K562 (cell line): ENCODE data around the gene NABP2. TPM values are rescaled to one million over a fixed set of nuclear protein-coding genes. Genes with fewer than 3 reads are reported as not detected.
A peak's percentile ranks its signal among the peaks of the same experiment; 100 is the strongest.

ENCODE experiments used
- ESRRB ChIP-seq: fragments of 250-450 bp; sonication (Bioruptor Pico); IDR thresholded peaks from 2 replicates; pipeline ENCODE4 v1.5.0; 2020; ENCODE audit warnings: mild to moderate bottlenecking, moderate library complexity, borderline replicate concordance
- FOXK1 ChIP-seq: sonication (generic); formaldehyde crosslinking; IDR thresholded peaks from 2 replicates; pipeline ENCODE4 v1.8.0; 2022; ENCODE audit warnings: missing genetic modification reagents, mild to moderate bottlenecking, borderline replicate concordance
- HEY1 ChIP-seq: fragments of 250-450 bp; sonication (Bioruptor Pico); IDR thresholded peaks from 2 replicates; pipeline ENCODE4 v1.5.0; 2020; ENCODE audit warnings: mild to moderate bottlenecking, moderate library complexity, borderline replicate concordance
- HNRNPUL1 ChIP-seq: fragments of 200-400 bp; formaldehyde crosslinking; IDR thresholded peaks from 2 replicates; pipeline ENCODE4 v1.6.1; 2017; ENCODE audit warnings: low read length
- LCOR ChIP-seq: sonication (generic); formaldehyde crosslinking; IDR thresholded peaks from 2 replicates; pipeline ENCODE4 v1.8.0; 2022; ENCODE audit warnings: mild to moderate bottlenecking, missing genetic modification reagents
- MTA2 ChIP-seq: fragments of 450-650 bp; IDR thresholded peaks from 2 replicates; pipeline ENCODE4 v1.6.1; 2016; ENCODE audit warnings: low read depth
- NFE2 ChIP-seq: IDR thresholded peaks from 2 replicates; pipeline ENCODE4 v1.6.1; 2014; ENCODE audit warnings: antibody characterized with exemption, low read depth
- NR4A1 ChIP-seq, 2 experiments: fragments of 250-450 bp in 1 of 2; fragments of 450-650 bp in 1 of 2; sonication (Bioruptor Pico) in 1 of 2; IDR thresholded peaks; 2 replicates each; pipeline versions ENCODE4 v1.4.0 to v1.6.1; 2016 to 2020; ENCODE audit warnings: mild to moderate bottlenecking in 2 of 2, missing compliant biosample characterization in 1 of 2, missing genetic modification characterization in 1 of 2, moderate library complexity in 1 of 2
- RAD21 ChIP-seq, 2 experiments: fragments of 250-450 bp in 1 of 2; fragments of 450-650 bp in 1 of 2; sonication (Bioruptor Pico) in 1 of 2; formaldehyde crosslinking in 1 of 2; IDR thresholded peaks in 1 of 2; conservative IDR thresholded peaks in 1 of 2; 2 replicates each; pipeline versions ENCODE4 v1.4.0 to v1.8.0; 2020 to 2022; ENCODE audit warnings: mild to moderate bottlenecking in 2 of 2, moderate library complexity in 1 of 2
- RBM14 ChIP-seq: fragments of 200-400 bp; formaldehyde crosslinking; IDR thresholded peaks from 2 replicates; pipeline ENCODE4 v1.6.1; 2018; ENCODE audit warnings: low read depth, mild to moderate bottlenecking, low read length, moderate library complexity, borderline replicate concordance; ENCODE audit not compliant: insufficient read depth
- RFX7 ChIP-seq: fragments of 250-450 bp; sonication (Bioruptor Pico); IDR thresholded peaks from 2 replicates; pipeline ENCODE4 v1.5.1; 2021; ENCODE audit warnings: mild to moderate bottlenecking
- SIN3A ChIP-seq, 2 experiments: fragments of 150-350 bp in 1 of 2; IDR thresholded peaks; 2 replicates each; pipeline ENCODE4 v1.6.1; 2011 to 2016; ENCODE audit warnings: borderline replicate concordance in 2 of 2, low read depth in 2 of 2, low read length in 2 of 2, mild to moderate bottlenecking in 2 of 2, moderate library complexity in 2 of 2; ENCODE audit not compliant: control insufficient read depth in 1 of 2
- SMAD3 ChIP-seq: fragments of 450-650 bp; formaldehyde crosslinking; conservative IDR thresholded peaks from 2 replicates; pipeline ENCODE4 v1.4.0; 2020; ENCODE audit warnings: mild to moderate bottlenecking
- SRSF7 ChIP-seq: fragments of 200-400 bp; formaldehyde crosslinking; optimal IDR thresholded peaks from 2 replicates; pipeline ENCODE3; 2017; ENCODE audit warnings: mild to moderate bottlenecking, low read depth, low read length
- SRSF9 ChIP-seq: fragments of 200-400 bp; formaldehyde crosslinking; IDR thresholded peaks from 2 replicates; pipeline ENCODE4 v1.6.1; 2017; ENCODE audit warnings: low read depth, low read length, borderline replicate concordance
- TEAD1 ChIP-seq, 2 experiments: fragments of 450-650 bp in 1 of 2; sonication (generic) in 1 of 2; formaldehyde crosslinking; IDR thresholded peaks; 2 replicates each; pipeline versions ENCODE4 v1.4.0 to v1.8.0; 2020 to 2022; ENCODE audit warnings: mild to moderate bottlenecking in 2 of 2, missing genetic modification reagents in 1 of 2
- YY1 ChIP-seq, 3 experiments: IDR thresholded peaks; 2 replicates each; pipeline ENCODE4 v1.6.1; 2011; ENCODE audit warnings: low read length in 2 of 3, mild to moderate bottlenecking in 2 of 3, moderate library complexity in 2 of 3, borderline replicate concordance in 1 of 3, control low read depth in 1 of 3, low read depth in 1 of 3; ENCODE audit not compliant: insufficient read depth in 3 of 3, insufficient replicate concordance in 2 of 3, control insufficient read depth in 1 of 3, insufficient read length in 1 of 3; ENCODE audit errors: extremely low read depth in 1 of 3
- ZFP1 ChIP-seq: fragments of 450-650 bp; formaldehyde crosslinking; IDR thresholded peaks from 2 replicates; pipeline ENCODE4 v1.4.0; 2020; ENCODE audit warnings: mild to moderate bottlenecking, mixed read lengths
- polyA plus RNA-seq, 8 experiments: library from polyadenylated mRNA; depleted of rRNA in 4 of 8; stranded (reverse) in 5 of 8; unstranded in 3 of 8; fragments of >200 nt; fragmentation: Nextera tagmentation in 2 of 8; fragmentation: Illumina TruSeq in 1 of 8; extraction: Ambion mirVana in 2 of 8; extraction: Trizol in 1 of 8; gene quantifications; 2 replicates each; pipeline versions ENCODE4 v1.2.1 to v1.2.3, GENCODE V29; 2011 to 2014; ENCODE audit warnings: inconsistent platforms in 1 of 8, missing spikeins in 1 of 8
- total RNA-seq, 7 experiments: library from RNA; depleted of rRNA in 6 of 7; stranded (reverse); fragments of >200 nt in 6 of 7; fragmentation: Illumina TruSeq in 2 of 7; extraction: Trizol in 2 of 7; gene quantifications; 2 replicates each; pipeline versions ENCODE4 v1.2.1 to v1.2.3, GENCODE V29; 2011 to 2021; ENCODE audit warnings: low replicate concordance in 1 of 7

The NABP2 gene
- total and polyA plus RNA-seq, 9 of the 15 experiments (the other 6 are each of a cell fraction or from before 2014, with no cell fraction given): 11.3 to 60.6 (median 43.5) TPM

DNA sequence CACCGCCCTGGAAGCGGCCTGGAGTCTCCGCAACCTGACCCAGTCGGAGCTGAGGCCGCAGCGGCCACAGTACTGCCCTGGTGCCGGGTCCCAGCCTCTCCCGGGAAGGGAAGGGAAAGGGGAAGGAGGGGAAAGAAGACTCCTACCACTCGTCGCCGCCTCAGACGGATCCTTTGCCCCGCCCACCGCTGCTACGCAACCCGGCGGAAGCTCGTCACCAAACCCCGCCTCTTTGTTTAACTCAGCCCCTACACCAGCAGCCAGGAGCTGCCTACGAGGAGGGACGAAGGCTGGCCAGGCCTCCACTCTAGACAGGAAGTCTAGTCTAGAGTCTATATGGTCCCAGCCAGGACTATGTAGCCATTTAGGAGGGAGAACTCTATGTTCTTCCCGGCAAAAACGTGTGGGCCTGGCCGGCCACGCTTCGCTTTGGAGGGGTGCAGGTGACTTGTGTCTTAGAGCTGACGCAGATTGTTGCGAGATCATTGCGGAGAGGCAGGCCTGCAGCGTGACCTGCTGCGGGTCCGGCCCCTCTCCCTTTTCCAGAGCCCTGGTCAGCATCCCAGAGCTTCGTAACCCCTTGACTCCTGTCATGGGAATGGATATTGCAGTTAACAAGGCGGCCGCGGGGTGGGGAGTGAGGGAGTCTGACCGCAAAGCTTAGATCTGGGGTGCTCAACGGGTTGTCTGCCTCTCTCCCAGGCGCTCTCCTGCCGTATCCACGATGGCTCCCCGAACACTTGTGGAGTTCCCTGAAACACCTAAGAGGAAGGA is 2.2 kb upstream of the NABP2 start, which contains the start of gene RNF41 (continued):
- TF ChIP-seq SIN3A (IDR thresholded peaks at IDR 0.05; ENCODE audit: borderline replicate concordance in 2 of 2, control insufficient read depth in 1 of 2, low read depth in 2 of 2, low read length in 2 of 2): no peak; a peak in 1 of 4 replicates
- no peak for TF ChIP-seq RFX7 (CRISPR knock-in tag)
- no peak for TF ChIP-seq HEY1 (CRISPR knock-in tag)
- no peak for TF ChIP-seq NR4A1 (CRISPR knock-in tag; IDR thresholded peaks at IDR 0.05)
- TF ChIP-seq NR4A1 (tag; IDR thresholded peaks at IDR 0.05): no peak
- TF ChIP-seq NFE2: no peak
- TF ChIP-seq SMAD3 (CRISPR knock-in tag): no peak
- TF ChIP-seq YY1 (IDR thresholded peaks at IDR 0.05; ENCODE audit: borderline replicate concordance in 1 of 3, control insufficient read depth in 1 of 3, extremely low read depth in 1 of 3, insufficient read depth in 3 of 3, insufficient read length in 1 of 3, insufficient replicate concordance in 2 of 3, low read depth in 1 of 3, low read length in 2 of 3): peak in 1 of 3 experiments; percentile 68
- no peak for TF ChIP-seq RAD21 (CRISPR knock-in tag; conservative IDR thresholded peaks at IDR 0.05 in 1 of 2, IDR thresholded peaks at IDR 0.05 in 1 of 2)
- TF ChIP-seq LCOR: no peak
- no peak for TF ChIP-seq SRSF9
- TF ChIP-seq MTA2: no peak
- no peak for TF ChIP-seq ESRRB (CRISPR knock-in tag)
- no peak for TF ChIP-seq SRSF7
- peak; percentile 73; the same call in 1 of the 2 replicates for TF ChIP-seq FOXK1 (CRISPR knock-in tag)
- peak in 1 of 2 experiments; percentile 42; a peak in 1 of 4 replicates for TF ChIP-seq TEAD1 (CRISPR knock-in tag; IDR thresholded peaks at IDR 0.05)
- TF ChIP-seq RBM14: no peak
- TF ChIP-seq ZFP1 (CRISPR knock-in tag): no peak
- TF ChIP-seq HNRNPUL1: no peak
